ENCODE results near the gene C2CD4D.
"Not testable (repeated sequence)": the region's sequence is repeated elsewhere in the genome, so short reads cannot be mapped to it uniquely, and the experiment has no call there.

Gene C2CD4D
- 0.60 to 1.9 (median 0.71) reads per million in 3 experiments for total RNA-seq

GRCh38 chr1:151839457-151840403, at the start of gene C2CD4D:
Gene C2CD4D (minus strand): TSS chr1:151839820. CDS start chr1:151838989, 831 bp downstream.
- peak; percentile 76 for DNase-seq

GRCh38 chr1:151888972-151889570, 49.5 kb upstream of the C2CD4D start:
- peak; percentile 39 for DNase-seq

GRCh38 chr1:151887028-151887427, 47.4 kb upstream of the C2CD4D start:
- DNase-seq: no peak

GRCh38 chr1:151885479-151885878, 45.9 kb upstream of the C2CD4D start:
- DNase-seq: no peak

GRCh38 chr1:151884879-151885278, 45.3 kb upstream of the C2CD4D start:
- not testable (repeated sequence) for DNase-seq

GRCh38 chr1:151884445-151884844, 44.8 kb upstream of the C2CD4D start:
- DNase-seq: not testable (repeated sequence)

GRCh38 chr1:151883898-151884297, 44.3 kb upstream of the C2CD4D start:
- not testable (repeated sequence) for DNase-seq

- not testable (repeated sequence) for DNase-seq
Observed at GRCh38 chr1:151882918-151883317, 43.3 kb upstream of the C2CD4D start.

GRCh38 chr1:151882466-151882865, 42.8 kb upstream of the C2CD4D start:
- DNase-seq: no peak

GRCh38 chr1:151881479-151881878, 41.9 kb upstream of the C2CD4D start:
- no peak for DNase-seq

- DNase-seq: no peak
Observed at GRCh38 chr1:151875419-151876097, 35.9 kb upstream of the C2CD4D start.

GRCh38 chr1:151872776-151873175, 33.2 kb upstream of the C2CD4D start:
- not testable (repeated sequence) for DNase-seq

- no peak for DNase-seq
Observed at GRCh38 chr1:151871284-151872030, 31.8 kb upstream of the C2CD4D start.

- no peak for DNase-seq
Observed at GRCh38 chr1:151868486-151868885, 28.9 kb upstream of the C2CD4D start.

GRCh38 chr1:151867765-151868411, 28.3 kb upstream of the C2CD4D start:
- no peak for DNase-seq

GRCh38 chr1:151867321-151867720, 27.7 kb upstream of the C2CD4D start:
- no peak for DNase-seq

GRCh38 chr1:151864411-151864810, 24.8 kb upstream of the C2CD4D start:
- no peak for DNase-seq

GRCh38 chr1:151862604-151863003, 23.0 kb upstream of the C2CD4D start:
- no peak for DNase-seq

GRCh38 chr1:151860504-151861187, 21.0 kb upstream of the C2CD4D start:
- no peak for DNase-seq

- no peak for DNase-seq
Observed at GRCh38 chr1:151859891-151860293, 20.3 kb upstream of the C2CD4D start.
